ENCODE results near the gene GAB4. TPM values are rescaled to one million over a fixed set of nuclear protein-coding genes. Genes with fewer than 3 reads are reported as not detected.
"Not testable (repeated sequence)": the region's sequence is repeated elsewhere in the genome, so short reads cannot be mapped to it uniquely, and the experiment has no call there.

Gene GAB4
- total and polyA plus RNA-seq, 2 of the 13 experiments (the other 11 are each of a cell fraction or from before 2014, with no cell fraction given) = not detected

GRCh38 chr22:17043521-17043920 is 35.5 kb upstream of the GAB4 start:
- Histone ChIP-seq H3K9me3 (ENCODE audit: low read length) (no peaks in the 10 kb centered on the region), H3K27ac (ENCODE audit: extremely low read length, insufficient read depth, low read length) (no peak overlapping the region), H4K20me1 (ENCODE audit: insufficient read depth, low read length) (no peaks in the 10 kb centered on the region), H3K9ac (ENCODE audit: insufficient read depth, low read depth, low read length) (no peak overlapping the region), H3K4me3 (replicated peaks in 1 of 3; ENCODE audit: insufficient read depth in 1 of 3, low read depth in 2 of 3, low read length in 3 of 3) (no peak overlapping the region), H3K27me3 (ENCODE audit: control insufficient read depth in 1 of 2, insufficient read depth in 2 of 2, low read length in 2 of 2) (no peaks in the 10 kb centered on the region; a peak in 1 of 5 replicates), H3K36me3 (replicated peaks in 1 of 2; ENCODE audit: control insufficient read depth in 1 of 2, insufficient read depth in 2 of 2, low read length in 2 of 2) (no peaks in the 10 kb centered on the region), H3K4me2 (ENCODE audit: low read depth, low read length) (no peak overlapping the region), H2AFZ (ENCODE audit: low read length) (no peak overlapping the region), H3K79me2 (ENCODE audit: insufficient read depth, low read length) (no peaks in the 10 kb centered on the region), H3K4me1 (ENCODE audit: insufficient read depth, low read length) (no peaks in the 10 kb centered on the region)
- in situ Hi-C loops (cut with HindIII; ENCODE audit: extremely low pct_ligation_motif_present, low pct_unique_long_range_greater_than_20kb) (no loop called here), intact Hi-C loops (cut with micrococcal nuclease; ENCODE audit: unreplicated experiment) (no loop called here)
- ChIA-PET POLR2A (no interaction called here), CTCF (ENCODE audit: low intra/inter-chr PET ratio, low total read pairs) (no interaction called here)
- FAIRE-seq = no peak
- DNase-seq (ENCODE audit: low spot score) = no peak
- no TSS peak for BruUV-seq (replicated peaks)
- TF ChIP-seq ZNF574 (CRISPR knock-in tag; IDR thresholded peaks at IDR 0.05) (no peak), KMT2B (CRISPR knock-in tag; IDR thresholded peaks at IDR 0.05) (no peak)
- ATAC-seq = no peak

- H3K4me2 ChIP-seq (ENCODE audit: low read depth, low read length); DNase-seq (ENCODE audit: low spot score); H3K9me3 ChIP-seq (ENCODE audit: low read length); H3K36me3 ChIP-seq (replicated peaks in 1 of 2; ENCODE audit: control insufficient read depth in 1 of 2, insufficient read depth in 2 of 2, low read length in 2 of 2); intact Hi-C loops (cut with micrococcal nuclease; ENCODE audit: unreplicated experiment); H2AFZ ChIP-seq (ENCODE audit: low read length); FAIRE-seq; POLR2A ChIA-PET; CTCF ChIA-PET (ENCODE audit: low intra/inter-chr PET ratio, low total read pairs); in situ Hi-C loops (cut with HindIII; ENCODE audit: extremely low pct_ligation_motif_present, low pct_unique_long_range_greater_than_20kb); H3K9ac ChIP-seq (ENCODE audit: insufficient read depth, low read depth, low read length); H3K79me2 ChIP-seq (ENCODE audit: insufficient read depth, low read length); H3K27ac ChIP-seq (ENCODE audit: extremely low read length, insufficient read depth, low read length); BruUV-seq (replicated peaks); H4K20me1 ChIP-seq (ENCODE audit: insufficient read depth, low read length); H3K27me3 ChIP-seq (ENCODE audit: control insufficient read depth in 1 of 2, insufficient read depth in 2 of 2, low read length in 2 of 2); H3K4me3 ChIP-seq (replicated peaks in 1 of 3; ENCODE audit: insufficient read depth in 1 of 3, low read depth in 2 of 3, low read length in 3 of 3); H3K4me1 ChIP-seq (ENCODE audit: insufficient read depth, low read length): not testable (repeated sequence)
- ATAC-seq = peak; percentile 89
- TF ChIP-seq ZFP91 (CRISPR knock-in tag; IDR thresholded peaks at IDR 0.05; ENCODE audit: borderline replicate concordance) (peak; percentile 63; the same call in 1 of the 2 replicates), GABPB1 (CRISPR knock-in tag; IDR thresholded peaks at IDR 0.05) (peak; percentile 21; the same call in 1 of the 2 replicates), ZNF777 (CRISPR knock-in tag; IDR thresholded peaks at IDR 0.05) (peak; percentile 48; the same call in 1 of the 2 replicates)
- 63% methylated on average over 12 of the region's 56 CpGs for WGBS (ENCODE audit: low lambda C conversion rate)
Observed at GRCh38 chr22:17036842-17037711, 29.1 kb upstream of the GAB4 start.

Measured in HepG2 (cell line).